ENCODE data around the gene GLIS1. TPM values are rescaled to one million over a fixed set of nuclear protein-coding genes. Genes with fewer than 3 reads are reported as not detected.

GLIS1 gene
- total and polyA plus RNA-seq, 2 donors (not counting 3 experiments of a cell fraction or from before 2014, with no cell fraction given), result not detected

DNA sequence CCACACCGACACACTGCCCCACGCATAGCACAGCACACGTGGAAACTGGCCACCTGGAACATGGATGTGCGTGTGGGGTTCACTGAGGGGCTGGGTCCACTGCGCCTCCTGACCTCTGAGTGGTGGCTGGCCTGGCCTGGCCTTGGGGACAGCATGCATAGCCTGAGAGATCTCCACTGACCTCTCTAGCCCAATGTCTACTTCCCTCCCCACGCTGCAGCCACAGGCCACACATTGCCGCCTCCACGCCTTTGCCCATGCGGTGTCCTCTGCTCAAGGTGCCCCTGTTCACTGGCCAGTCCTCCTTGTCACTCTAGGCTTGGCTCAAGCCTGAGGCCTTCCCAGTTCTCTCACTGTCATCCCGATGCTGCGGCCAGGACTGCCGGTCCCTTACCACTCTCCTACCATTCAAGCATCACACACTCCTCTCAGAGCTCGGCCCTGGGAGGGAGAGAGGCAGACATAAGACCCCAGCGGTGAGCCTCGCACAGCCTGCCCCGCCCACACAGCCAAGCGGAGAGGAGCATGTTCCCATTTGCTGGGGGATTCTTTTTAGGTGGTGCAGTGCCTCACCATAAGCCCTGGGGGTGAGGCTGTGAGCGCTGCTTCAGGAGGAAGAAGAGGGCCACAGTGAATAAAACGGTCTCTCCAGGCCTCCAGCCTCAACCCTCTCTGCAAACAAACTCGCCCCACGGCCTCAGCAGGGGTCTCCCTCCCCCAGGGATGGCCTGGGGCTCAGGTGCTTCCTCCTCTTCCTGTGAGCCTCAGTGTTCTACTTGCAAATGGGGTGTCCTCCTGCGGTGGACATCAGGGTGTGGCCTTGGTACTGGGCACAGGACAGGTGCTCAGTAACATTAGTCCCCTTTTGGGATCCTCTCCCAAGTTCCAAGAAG, 199.0 kb downstream of the GLIS1 start:
- Histone ChIP-seq H3K9me3 (replicated peaks; ENCODE audit: control insufficient read depth, insufficient read depth, low read length) (no peaks in the 10 kb centered on the region), H2AFZ (ENCODE audit: low read depth, low read length) (no peak overlapping the region), H4K20me1 (replicated peaks; ENCODE audit: control insufficient read depth, extremely low read depth, insufficient read depth, low read length) (no peaks in the 10 kb centered on the region), H3K27ac (ENCODE audit: insufficient read depth, low read depth, low read length) (no peak overlapping the region), H3K4me3 (replicated peaks in 1 of 3; ENCODE audit: insufficient read depth in 1 of 3, low read depth in 1 of 3, low read length in 3 of 3) (no peak overlapping the region), H3K9ac (replicated peaks; ENCODE audit: extremely low read depth, insufficient read depth, low read length) (no peak overlapping the region), H3K27me3 (ENCODE audit: control insufficient read depth in 2 of 2, insufficient read depth in 2 of 2, low read length in 2 of 2) (no peaks in the 10 kb centered on the region), H3K36me3 (ENCODE audit: control insufficient read depth in 2 of 2, extremely low read depth in 1 of 2, insufficient read depth in 2 of 2, low read length in 2 of 2) (no peaks in the 10 kb centered on the region), H3K4me2 (ENCODE audit: insufficient read depth, low read length) (no peak overlapping the region), H3K9me1 (replicated peaks; ENCODE audit: control insufficient read depth, extremely low read depth, insufficient read depth, low read length) (no peaks in the 10 kb centered on the region), H3K4me1 (ENCODE audit: control insufficient read depth, extremely low read depth, insufficient read depth, low read length) (no peaks in the 10 kb centered on the region), H3K79me2 (ENCODE audit: control insufficient read depth, insufficient read depth, low read length) (no peaks in the 10 kb centered on the region)
- intact Hi-C loops (cut with micrococcal nuclease), result no loop called here
- ChIA-PET POLR2A (no interaction called here), CTCF (no interaction called here)
- TF ChIP-seq, protein P1, sequence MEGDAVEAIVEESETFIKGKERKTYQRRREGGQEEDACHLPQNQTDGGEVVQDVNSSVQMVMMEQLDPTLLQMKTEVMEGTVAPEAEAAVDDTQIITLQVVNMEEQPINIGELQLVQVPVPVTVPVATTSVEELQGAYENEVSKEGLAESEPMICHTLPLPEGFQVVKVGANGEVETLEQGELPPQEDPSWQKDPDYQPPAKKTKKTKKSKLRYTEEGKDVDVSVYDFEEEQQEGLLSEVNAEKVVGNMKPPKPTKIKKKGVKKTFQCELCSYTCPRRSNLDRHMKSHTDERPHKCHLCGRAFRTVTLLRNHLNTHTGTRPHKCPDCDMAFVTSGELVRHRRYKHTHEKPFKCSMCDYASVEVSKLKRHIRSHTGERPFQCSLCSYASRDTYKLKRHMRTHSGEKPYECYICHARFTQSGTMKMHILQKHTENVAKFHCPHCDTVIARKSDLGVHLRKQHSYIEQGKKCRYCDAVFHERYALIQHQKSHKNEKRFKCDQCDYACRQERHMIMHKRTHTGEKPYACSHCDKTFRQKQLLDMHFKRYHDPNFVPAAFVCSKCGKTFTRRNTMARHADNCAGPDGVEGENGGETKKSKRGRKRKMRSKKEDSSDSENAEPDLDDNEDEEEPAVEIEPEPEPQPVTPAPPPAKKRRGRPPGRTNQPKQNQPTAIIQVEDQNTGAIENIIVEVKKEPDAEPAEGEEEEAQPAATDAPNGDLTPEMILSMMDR (IDR thresholded peaks at IDR 0.05; ENCODE audit: extremely low read depth in 1 of 2, insufficient read depth in 1 of 2, low read depth in 1 of 2, low read length in 2 of 2), result no peak
- TF ChIP-seq, protein P2, sequence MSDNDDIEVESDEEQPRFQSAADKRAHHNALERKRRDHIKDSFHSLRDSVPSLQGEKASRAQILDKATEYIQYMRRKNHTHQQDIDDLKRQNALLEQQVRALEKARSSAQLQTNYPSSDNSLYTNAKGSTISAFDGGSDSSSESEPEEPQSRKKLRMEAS (IDR thresholded peaks at IDR 0.05; ENCODE audit: insufficient read depth, insufficient read length), result no peak
- no peak for TF ChIP-seq EZH2 (IDR thresholded peaks at IDR 0.05; ENCODE audit: borderline replicate concordance, low read depth, low read length, severe bottlenecking)
- TF ChIP-seq GATA2 (IDR thresholded peaks at IDR 0.05; ENCODE audit: insufficient read depth, insufficient read length, low read depth, low read length), result no peak
- no peak for TF ChIP-seq POLR2A (IDR thresholded peaks at IDR 0.05; ENCODE audit: low read depth, low read length)
- TF ChIP-seq POLR2AphosphoS5 (IDR thresholded peaks at IDR 0.05; ENCODE audit: insufficient read depth, low read depth, low read length), result no peak
- no peak for TF ChIP-seq JUN (IDR thresholded peaks at IDR 0.05; ENCODE audit: borderline replicate concordance, insufficient read depth, insufficient read length, low read depth)
- TF ChIP-seq FOS (IDR thresholded peaks at IDR 0.05; ENCODE audit: borderline replicate concordance, insufficient read depth, low read length), result no peak
- FAIRE-seq (no peak), DNase-seq (ENCODE audit: low read depth, low spot score) (no peak)
- no TSS peak for BruUV-seq (replicated peaks)
- dilution Hi-C loops (cut with MboI; ENCODE audit: extremely low pct_ligation_motif_present, low sequenced_read_pairs), result no loop called here
